Vagina (tissue), 2 donors: ENCODE data around the gene RNF212B. TPM values are rescaled to one million over a fixed set of nuclear protein-coding genes. Genes with fewer than 3 reads are reported as not detected.
A peak's percentile ranks its signal among the peaks of the same experiment; 100 is the strongest.

Experiments
- DNase-seq, 2 donors: peaks; one replicate each; pipeline ENCODE4 v3.0.0-alpha.2; 2017; ENCODE audit errors: extremely low spot score in 2 of 2
- H3K27ac ChIP-seq: fragments of 200-600 bp; sonication (generic); one replicate; pipeline ENCODE4 v1.5.1; 2019
- H3K27me3 ChIP-seq: fragments of 200-600 bp; sonication (generic); one replicate; pipeline ENCODE4 v1.5.1; 2019
- H3K36me3 ChIP-seq, 2 donors: fragments of 200-600 bp; sonication (generic); one replicate each; pipeline ENCODE4 v1.5.1; 2017 to 2019
- H3K4me1 ChIP-seq: fragments of 200-600 bp; sonication (generic); one replicate; pipeline ENCODE4 v1.5.1; 2019
- H3K4me3 ChIP-seq, 2 donors: fragments of 200-600 bp; sonication (generic); 1 replicate in 1 of 2; 2 replicates in 1 of 2; pipeline ENCODE4 v1.5.1; 2016 to 2019
- H3K9me3 ChIP-seq: fragments of 200-600 bp; sonication (generic); one replicate; pipeline ENCODE4 v1.5.1; 2019
- POLR2A ChIP-seq, 2 donors: fragments of 450-650 bp; IDR thresholded peaks; one replicate each; pipeline ENCODE4 v1.6.1; 2017; ENCODE audit warnings: antibody characterized with exemption in 2 of 2, mild to moderate bottlenecking in 2 of 2, moderate library complexity in 2 of 2
- POLR2AphosphoS5 ChIP-seq, 2 donors: sonication (generic); formaldehyde crosslinking; IDR thresholded peaks; one replicate each; pipeline ENCODE4 v1.9.0; 2017; ENCODE audit warnings: antibody characterized with exemption in 2 of 2, mild to moderate bottlenecking in 2 of 2, low read depth in 1 of 2; ENCODE audit not compliant: insufficient read depth in 1 of 2
- intact Hi-C: fragments of 100-400 bp; cut with DNase I; formaldehyde crosslinking; loops from one replicate; pipeline ENCODE4 v1.15.1; 2023
- total RNA-seq: library from RNA; depleted of rRNA; stranded (reverse); fragments of >200 nt; gene quantifications from one replicate; pipeline ENCODE4 v1.2.3, GENCODE V29; 2016
- TF ChIP-seq, protein P1 (sequence below), 3 experiments: fragments of 450-650 bp in 2 of 3; fragments of 200-600 bp in 1 of 3; sonication (generic) in 1 of 3; IDR thresholded peaks; one replicate each; pipeline ENCODE4 v1.5.1; 2017 to 2019; ENCODE audit warnings: antibody characterized with exemption in 3 of 3, mild to moderate bottlenecking in 2 of 3, moderate library complexity in 2 of 3

RNF212B gene
- total RNA-seq, 1 donor from 2014 or later: not detected

DNA sequence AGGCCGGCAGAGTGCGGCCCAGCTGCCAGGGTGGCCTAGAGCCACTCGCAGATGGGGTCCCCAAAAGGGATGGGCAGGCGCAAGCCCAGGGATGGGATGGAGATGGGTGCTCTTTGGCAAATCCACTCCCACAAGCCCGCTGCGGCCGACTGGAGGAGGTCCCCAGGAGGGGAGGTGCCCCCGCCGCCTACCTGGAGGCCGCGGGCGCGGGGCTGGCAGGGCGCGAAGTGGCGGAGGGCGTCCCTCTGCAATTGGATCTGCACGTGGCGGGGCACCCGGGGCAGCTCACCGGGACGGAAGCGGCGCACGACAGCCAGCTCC, 64.2 kb downstream of the RNF212B start:
- TF ChIP-seq, protein P1, sequence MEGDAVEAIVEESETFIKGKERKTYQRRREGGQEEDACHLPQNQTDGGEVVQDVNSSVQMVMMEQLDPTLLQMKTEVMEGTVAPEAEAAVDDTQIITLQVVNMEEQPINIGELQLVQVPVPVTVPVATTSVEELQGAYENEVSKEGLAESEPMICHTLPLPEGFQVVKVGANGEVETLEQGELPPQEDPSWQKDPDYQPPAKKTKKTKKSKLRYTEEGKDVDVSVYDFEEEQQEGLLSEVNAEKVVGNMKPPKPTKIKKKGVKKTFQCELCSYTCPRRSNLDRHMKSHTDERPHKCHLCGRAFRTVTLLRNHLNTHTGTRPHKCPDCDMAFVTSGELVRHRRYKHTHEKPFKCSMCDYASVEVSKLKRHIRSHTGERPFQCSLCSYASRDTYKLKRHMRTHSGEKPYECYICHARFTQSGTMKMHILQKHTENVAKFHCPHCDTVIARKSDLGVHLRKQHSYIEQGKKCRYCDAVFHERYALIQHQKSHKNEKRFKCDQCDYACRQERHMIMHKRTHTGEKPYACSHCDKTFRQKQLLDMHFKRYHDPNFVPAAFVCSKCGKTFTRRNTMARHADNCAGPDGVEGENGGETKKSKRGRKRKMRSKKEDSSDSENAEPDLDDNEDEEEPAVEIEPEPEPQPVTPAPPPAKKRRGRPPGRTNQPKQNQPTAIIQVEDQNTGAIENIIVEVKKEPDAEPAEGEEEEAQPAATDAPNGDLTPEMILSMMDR (IDR thresholded peaks at IDR 0.05): peak in 1 of 3 experiments; percentile 14
- TF ChIP-seq POLR2AphosphoS5 (IDR thresholded peaks at IDR 0.05; ENCODE audit: insufficient read depth in 1 of 2, low read depth in 1 of 2) (peak in 1 of 2 donors; percentile 92), POLR2A (IDR thresholded peaks at IDR 0.05) (peak in 1 of 2 donors; percentile 88)
- no peaks in the 10 kb centered on the region for H3K36me3 ChIP-seq
- H3K4me1 ChIP-seq: peaks cover 41% of the 10 kb centered on the region
- no peak for DNase-seq
- H3K4me3 ChIP-seq: peak overlapping the region; percentile 71 to 73
- no peaks in the 10 kb centered on the region for H3K27me3 ChIP-seq
- intact Hi-C loops: no loop called here
- H3K27ac ChIP-seq: peak overlapping the region; percentile 97
- no peaks in the 10 kb centered on the region for H3K9me3 ChIP-seq

DNA sequence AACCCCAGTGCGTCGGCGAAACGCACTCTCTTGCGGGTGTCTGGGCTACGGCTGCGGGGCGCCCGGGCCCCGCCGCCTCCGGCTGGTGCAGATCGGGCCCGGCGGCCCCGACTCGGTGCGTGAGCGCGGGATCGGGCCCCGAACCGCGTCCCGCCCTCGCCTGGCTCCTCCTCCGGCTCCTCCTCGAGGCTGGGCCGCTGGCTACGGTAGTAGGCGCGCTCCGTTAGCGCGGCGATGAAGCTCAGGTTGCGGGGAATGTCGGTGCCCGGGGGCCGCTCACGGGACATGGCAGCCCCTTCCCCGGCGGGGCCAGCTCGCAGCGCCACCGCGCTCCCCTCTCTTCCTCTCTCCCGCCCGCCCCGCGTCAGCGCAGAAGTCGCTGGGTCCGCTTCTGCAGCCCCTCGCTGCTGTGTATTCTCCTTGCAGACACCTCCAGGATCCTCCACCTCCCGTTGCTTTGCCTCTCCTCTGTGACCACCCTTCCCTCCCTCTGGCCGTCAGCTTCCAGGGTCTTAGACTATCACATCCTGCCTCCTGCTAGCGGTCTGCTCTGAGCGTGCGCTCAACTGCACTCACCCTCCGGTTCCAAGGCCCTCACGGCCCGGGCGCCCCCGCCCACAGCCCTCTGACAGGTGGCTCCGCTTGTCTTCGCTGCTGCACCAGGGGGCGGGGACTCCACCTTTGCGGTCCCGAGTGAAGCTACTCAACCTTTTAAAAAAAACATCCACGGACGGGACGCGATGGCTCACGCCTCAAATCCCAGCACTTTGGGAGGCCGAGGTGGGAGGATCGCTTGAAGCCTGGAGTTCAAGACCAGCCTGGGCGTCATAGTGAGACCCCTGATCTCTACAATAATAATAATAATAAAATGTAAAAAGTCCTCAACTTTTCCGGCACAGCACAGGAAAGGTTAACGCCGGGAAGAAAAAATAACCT, 64.8 kb downstream of the RNF212B start, which contains the start of gene PPP1R3E:
PPP1R3E (minus strand) TSS at position 570 of the 936 bp plus-strand sequence; CDS start at position 287, 283 bp downstream.
- H3K9me3 ChIP-seq: no peaks in the 10 kb centered on the region
- H3K27me3 ChIP-seq: no peaks in the 10 kb centered on the region
- intact Hi-C loops: no loop called here
- TF ChIP-seq POLR2A (IDR thresholded peaks at IDR 0.05) (no peak), POLR2AphosphoS5 (IDR thresholded peaks at IDR 0.05; ENCODE audit: insufficient read depth in 1 of 2, low read depth in 1 of 2) (peak in 1 of 2 donors; percentile 45)
- TF ChIP-seq, protein P1 (IDR thresholded peaks at IDR 0.05): no peak
- H3K4me1 ChIP-seq: peaks cover 48% of the 10 kb centered on the region
- H3K27ac ChIP-seq: peak within 1 kb of the TSS; percentile 97
- H3K36me3 ChIP-seq: no peaks in the 10 kb centered on the region
- peak within 1 kb of the TSS; percentile 71 to 73 for H3K4me3 ChIP-seq
- no peak for DNase-seq

DNA sequence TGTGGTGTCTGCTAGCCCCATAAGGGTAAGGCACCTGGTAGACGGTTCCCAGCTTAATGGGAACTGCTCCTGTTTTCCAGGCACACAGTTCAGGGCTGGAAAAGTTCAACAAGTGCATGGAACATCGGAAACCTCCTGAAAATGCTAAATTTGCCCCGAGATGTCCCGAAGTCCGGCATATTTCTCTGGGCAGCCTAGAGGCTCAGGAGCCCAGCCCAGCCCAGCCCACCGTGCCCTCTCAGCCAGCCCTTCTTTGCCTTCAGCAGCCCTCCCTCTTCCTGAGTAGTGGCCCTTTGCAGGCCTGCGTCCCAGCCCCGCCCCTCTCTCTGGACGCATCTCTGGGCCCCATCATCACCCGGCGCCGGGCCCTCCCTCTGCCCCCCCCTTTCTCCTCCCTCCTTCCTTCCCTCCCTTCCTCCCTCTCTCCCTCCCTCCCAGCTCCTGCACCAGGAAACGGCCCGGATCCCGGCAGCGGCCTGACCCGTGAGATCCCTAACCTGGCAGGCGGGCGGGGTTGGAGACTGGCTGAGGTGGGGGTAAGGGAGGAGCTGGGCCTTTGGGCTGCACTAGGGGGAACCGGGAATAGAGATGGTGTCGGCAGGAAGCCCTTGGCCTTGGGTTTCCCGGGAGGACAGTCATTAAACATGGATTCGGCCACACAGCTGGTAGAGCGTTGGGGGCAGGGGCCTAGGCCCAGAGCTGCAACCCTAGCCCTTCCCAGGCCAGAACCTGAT, 68.8 kb downstream of the RNF212B start, which contains the start of gene BCL2L2:
BCL2L2 (plus strand) TSS at position 422 of the 734 bp plus-strand sequence. CDS start 935 bp downstream, outside the sequence.
- Histone ChIP-seq H3K27me3 (no peaks in the 10 kb centered on the region), H3K4me3 (peak within 1 kb of the TSS; percentile 72 to 75), H3K27ac (peak within 1 kb of the TSS; percentile 90), H3K4me1 (peaks cover 51% of the 10 kb centered on the region), H3K9me3 (no peaks in the 10 kb centered on the region), H3K36me3 (peaks cover 0 to 12% of the 10 kb centered on the region in 2 donors)
- peak in 1 of 2 donors; percentile 27 for TF ChIP-seq POLR2A (IDR thresholded peaks at IDR 0.05)
- TF ChIP-seq POLR2AphosphoS5 (IDR thresholded peaks at IDR 0.05; ENCODE audit: insufficient read depth in 1 of 2, low read depth in 1 of 2): peak; percentile 34 to 82
- TF ChIP-seq, protein P1 (IDR thresholded peaks at IDR 0.05): no peak
- peak in 1 of 2 donors; percentile 95 for DNase-seq
- intact Hi-C loops: no loop called here

DNA sequence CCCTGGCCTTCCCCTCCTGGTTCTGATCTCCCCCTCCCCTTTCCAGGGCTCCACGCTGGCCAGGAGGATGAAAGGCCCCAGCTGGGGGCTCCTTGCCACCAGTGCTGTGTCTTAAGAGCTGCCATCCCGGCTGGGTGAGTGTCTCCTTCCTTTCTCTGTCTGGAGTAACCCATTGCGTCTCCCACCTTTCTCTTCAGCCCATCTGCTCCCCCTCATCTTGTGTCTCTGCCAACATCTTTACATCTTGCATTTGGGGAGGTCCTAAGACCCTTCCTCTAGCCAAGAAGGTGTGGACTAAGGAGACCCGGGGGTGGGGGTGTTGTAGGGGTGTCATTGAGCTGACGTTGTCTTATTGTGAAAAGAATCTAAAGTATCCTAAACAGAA, 69.4 kb downstream of the RNF212B start:
- peak overlapping the region; percentile 72 to 75 for H3K4me3 ChIP-seq

More for the DNA sequence above, 69.4 kb downstream of the RNF212B start:
- no peak for DNase-seq
- Histone ChIP-seq H3K27me3 (no peaks in the 10 kb centered on the region), H3K36me3 (peaks cover 0 to 12% of the 10 kb centered on the region in 2 donors), H3K9me3 (no peaks in the 10 kb centered on the region), H3K4me1 (peaks cover 51% of the 10 kb centered on the region), H3K27ac (peak overlapping the region; percentile 90)
- no peak for TF ChIP-seq POLR2A (IDR thresholded peaks at IDR 0.05)
- TF ChIP-seq, protein P1 (IDR thresholded peaks at IDR 0.05): no peak
- no peak for TF ChIP-seq POLR2AphosphoS5 (IDR thresholded peaks at IDR 0.05; ENCODE audit: insufficient read depth in 1 of 2, low read depth in 1 of 2)
- intact Hi-C loops: no loop called here
